G401 (cell line): ENCODE measurements around the gene ZDHHC15. TPM values are rescaled to one million over a fixed set of nuclear protein-coding genes. Genes with fewer than 3 reads are reported as not detected.

Experiments used
- DNase-seq: peaks from one replicate; pipeline ENCODE4 v3.0.0-alpha.2; 2015; ENCODE audit warnings: low spot score
- in situ Hi-C: cut with HindIII; loops from 2 replicates; pipeline ENCODE4 v1.10.0; 2016; ENCODE audit warnings: low sequenced_read_pairs, mixed read lengths
- total RNA-seq: library from RNA; depleted of rRNA; stranded (reverse); fragments of >200 nt; shearing (Covaris generic); gene quantifications from 2 replicates; pipeline ENCODE4 v1.2.3, GENCODE V29; 2014; rRNA removed

ZDHHC15 gene
- total RNA-seq, 1 experiment from 2014 or later = not detected

- in situ Hi-C loops = no loop called here
- no peak for DNase-seq
Observed at GRCh38 chrX:75327607-75328006, 195.2 kb downstream of the ZDHHC15 start.

Other genes starting within 250 kb of the ZDHHC15 start
- gene UPRT, start 249.0 kb downstream of the ZDHHC15 start, total RNA-seq = 4.3 and 8.5 TPM in 2 replicates